HUES48 (cell line): ENCODE results near the gene RAB6B.

ENCODE experiments used
- H3K27ac ChIP-seq: one replicate; pipeline ENCODE4 v1.7.0; 2013; ENCODE audit warnings: low read depth, low read length, inconsistent platforms
- H3K27me3 ChIP-seq: 2 replicates; pipeline ENCODE4 v1.6.1; 2013; ENCODE audit warnings: mild to moderate bottlenecking, low read length; ENCODE audit not compliant: control insufficient read depth, insufficient read depth
- H3K36me3 ChIP-seq: 2 replicates; pipeline ENCODE4 v1.6.1; 2013; ENCODE audit warnings: low read length; ENCODE audit not compliant: control insufficient read depth, insufficient read depth
- H3K4me1 ChIP-seq: 2 replicates; pipeline ENCODE4 v1.6.1; 2013; ENCODE audit warnings: mild to moderate bottlenecking, low read length; ENCODE audit not compliant: control insufficient read depth, insufficient read depth
- H3K4me3 ChIP-seq: 2 replicates; pipeline ENCODE4 v1.5.1; 2013; ENCODE audit warnings: mild to moderate bottlenecking, low read depth, low read length
- H3K9ac ChIP-seq: 2 replicates; pipeline ENCODE4 v1.6.1; 2013; ENCODE audit warnings: mild to moderate bottlenecking, low read depth, low read length, moderate library complexity
- H3K9me3 ChIP-seq: 2 replicates; pipeline ENCODE4 v1.6.1; 2013; ENCODE audit warnings: low read length; ENCODE audit not compliant: control insufficient read depth, insufficient read depth

The RAB6B gene

GRCh38 chr3:133928136-133928893, 32.6 kb upstream of the RAB6B start:
- H3K36me3 ChIP-seq = no peaks in the 10 kb centered on the region
- no peak overlapping the region for H3K4me3 ChIP-seq
- H3K27ac ChIP-seq = no peak overlapping the region
- peaks cover 12% of the 10 kb centered on the region for H3K27me3 ChIP-seq
- H3K9ac ChIP-seq = no peak overlapping the region
- no peaks in the 10 kb centered on the region for H3K9me3 ChIP-seq
- peaks cover 14% of the 10 kb centered on the region for H3K4me1 ChIP-seq

DNA sequence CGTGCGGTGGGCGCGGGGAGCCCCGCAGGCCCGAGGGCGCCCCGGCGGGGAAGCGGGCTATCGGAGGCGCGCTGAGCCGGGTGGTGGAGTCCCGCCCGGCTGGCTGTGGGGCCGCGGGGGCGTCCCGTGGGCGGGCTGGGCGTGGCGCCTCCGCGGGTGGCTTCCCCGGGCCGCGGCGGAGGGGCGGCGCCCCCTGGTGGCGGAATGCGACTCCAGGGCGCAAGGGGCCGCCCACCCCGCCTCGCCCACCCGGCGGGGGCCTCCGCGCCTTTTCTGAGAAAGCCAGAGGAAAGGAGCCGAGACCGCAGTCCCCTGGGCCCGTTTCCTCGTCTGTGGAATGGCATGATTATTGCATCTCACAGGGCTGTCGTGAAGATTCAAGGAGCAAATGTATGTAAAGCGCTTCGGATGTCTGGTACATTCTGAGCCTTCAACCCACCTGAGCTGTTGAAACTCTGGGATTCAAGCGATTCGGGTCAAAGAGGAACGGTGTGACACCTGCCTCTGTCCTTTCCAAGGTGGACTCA, 31.9 kb upstream of the RAB6B start:
- Histone ChIP-seq H3K27ac (no peak overlapping the region), H3K4me3 (peak overlapping the region; percentile 68), H3K4me1 (peaks cover 14% of the 10 kb centered on the region), H3K27me3 (peaks cover 12% of the 10 kb centered on the region), H3K9me3 (no peaks in the 10 kb centered on the region), H3K36me3 (no peaks in the 10 kb centered on the region), H3K9ac (no peak overlapping the region; the same call in 1 of the 2 replicates)

DNA sequence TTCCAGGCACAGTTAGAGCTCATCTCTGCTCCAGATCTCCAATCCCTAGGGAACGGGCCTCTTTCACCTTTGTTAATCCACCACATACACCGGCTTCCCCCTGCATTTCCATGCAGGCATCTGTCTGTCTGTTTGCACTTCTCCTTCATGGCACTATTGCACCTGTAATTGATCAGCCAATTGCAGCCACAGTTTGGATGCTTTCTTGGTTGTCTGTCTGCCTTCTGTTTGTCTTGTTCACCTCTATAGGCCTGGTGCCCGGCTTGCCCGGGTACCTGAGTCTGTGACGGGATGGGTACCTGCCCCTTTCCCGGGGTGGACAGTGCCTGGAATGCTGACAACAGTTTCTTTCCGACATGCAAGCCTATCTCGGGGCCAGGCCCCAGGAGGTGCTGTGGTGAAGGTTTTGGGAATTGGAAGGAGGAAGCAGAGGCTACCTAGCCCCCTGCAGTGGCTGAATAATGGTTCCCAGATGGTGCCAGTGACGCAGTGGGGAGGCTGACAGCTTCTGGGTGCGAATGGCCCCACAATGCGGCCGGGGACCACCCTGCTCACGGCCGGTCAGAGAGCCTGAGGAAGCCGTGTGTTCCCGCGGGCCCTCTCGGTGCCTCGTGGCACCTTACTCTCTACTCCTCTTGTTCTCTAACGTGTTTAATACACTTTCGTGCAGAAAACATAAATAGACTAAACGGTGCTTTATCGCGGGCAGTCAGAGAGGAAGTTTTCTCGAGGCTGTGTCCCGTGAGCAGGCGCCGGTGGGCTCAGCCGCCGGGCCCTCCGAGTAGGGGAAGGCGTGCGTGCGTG, 31.3 kb upstream of the RAB6B start:
- peaks cover 12% of the 10 kb centered on the region for H3K27me3 ChIP-seq
- no peak overlapping the region for H3K27ac ChIP-seq
- H3K4me3 ChIP-seq = peak overlapping the region; percentile 68
- H3K4me1 ChIP-seq = peaks cover 14% of the 10 kb centered on the region
- no peaks in the 10 kb centered on the region for H3K36me3 ChIP-seq
- H3K9ac ChIP-seq = no peak overlapping the region; the same call in 1 of the 2 replicates
- no peaks in the 10 kb centered on the region for H3K9me3 ChIP-seq

DNA sequence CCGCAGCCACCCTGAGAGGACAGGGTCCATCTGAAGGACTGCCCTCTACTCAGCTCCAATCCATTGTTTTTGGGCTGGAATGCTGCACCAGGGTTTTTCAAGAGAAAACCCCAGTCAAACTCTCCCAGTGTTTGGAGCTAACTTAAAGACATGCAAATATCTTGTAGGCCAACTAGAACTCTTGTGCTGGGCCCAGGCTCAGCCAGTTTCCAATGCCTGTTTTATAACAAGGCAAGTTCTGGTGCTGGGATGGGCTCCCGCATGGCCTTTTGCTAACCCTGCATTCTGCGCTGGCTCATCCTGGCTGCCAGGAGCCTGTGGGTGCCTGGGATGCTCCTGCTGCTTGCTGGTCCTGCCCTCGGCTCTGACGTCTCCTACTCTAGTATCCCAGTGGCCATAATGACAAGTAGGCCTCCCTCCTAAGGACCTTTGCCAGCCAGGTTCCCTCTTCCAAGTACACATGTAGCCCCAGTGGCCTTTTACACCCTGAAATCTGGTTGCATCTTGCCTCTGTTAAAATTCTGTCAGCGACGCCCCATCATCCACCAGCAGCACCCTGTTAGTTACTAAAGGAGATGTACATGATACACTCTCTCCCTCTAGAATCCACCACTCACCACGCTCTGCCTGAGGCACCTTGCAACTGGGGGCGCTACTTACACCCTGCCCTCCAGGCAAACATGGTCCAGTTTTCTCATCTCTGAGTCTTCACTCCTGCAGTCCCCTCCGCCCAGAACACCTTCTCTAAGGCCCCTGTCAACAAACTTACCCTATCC, 30.5 kb upstream of the RAB6B start:
- Histone ChIP-seq H3K27me3 (peaks cover 12% of the 10 kb centered on the region), H3K9ac (no peak overlapping the region), H3K9me3 (no peaks in the 10 kb centered on the region), H3K4me1 (peaks cover 14% of the 10 kb centered on the region), H3K27ac (no peak overlapping the region), H3K4me3 (no peak overlapping the region), H3K36me3 (no peaks in the 10 kb centered on the region)

GRCh38 chr3:133924041-133924440, 28.4 kb upstream of the RAB6B start:
- H3K4me1 ChIP-seq = peaks cover 14% of the 10 kb centered on the region
- no peak overlapping the region for H3K27ac ChIP-seq
- H3K9ac ChIP-seq = no peak overlapping the region
- H3K36me3 ChIP-seq = no peaks in the 10 kb centered on the region
- no peaks in the 10 kb centered on the region for H3K9me3 ChIP-seq
- H3K27me3 ChIP-seq = peaks cover 12% of the 10 kb centered on the region
- no peak overlapping the region for H3K4me3 ChIP-seq

- no peak overlapping the region for H3K4me3 ChIP-seq
- no peak overlapping the region for H3K9ac ChIP-seq
- H3K27ac ChIP-seq = no peak overlapping the region
- peaks cover 3% of the 10 kb centered on the region; the same call in 1 of the 2 replicates for H3K4me1 ChIP-seq
- no peaks in the 10 kb centered on the region for H3K9me3 ChIP-seq
- no peaks in the 10 kb centered on the region for H3K36me3 ChIP-seq
- H3K27me3 ChIP-seq = no peaks in the 10 kb centered on the region
Measured at GRCh38 chr3:133921592-133921991, 25.9 kb upstream of the RAB6B start.

DNA sequence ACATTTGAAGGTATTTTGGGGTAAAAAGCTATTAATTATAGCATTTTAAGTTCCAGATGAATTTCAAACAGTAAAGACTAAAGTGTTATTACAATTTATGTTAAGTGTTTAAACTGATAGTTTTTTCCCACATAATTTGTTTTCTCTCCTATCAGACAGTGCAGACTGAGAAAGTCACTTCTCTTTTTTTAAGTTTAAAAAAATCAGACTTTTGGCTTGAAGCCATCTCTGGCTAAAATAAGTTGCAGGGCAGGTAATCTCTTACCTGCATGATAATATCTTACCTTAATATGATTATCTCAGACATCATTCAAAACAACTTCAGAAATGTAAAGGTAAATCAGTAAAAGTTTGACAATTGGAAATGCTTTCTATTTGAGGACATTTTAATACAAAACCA, 21.5 kb upstream of the RAB6B start:
- no peaks in the 10 kb centered on the region for H3K4me1 ChIP-seq
- H3K27me3 ChIP-seq = no peaks in the 10 kb centered on the region
- no peak overlapping the region for H3K9ac ChIP-seq
- no peaks in the 10 kb centered on the region for H3K36me3 ChIP-seq
- no peak overlapping the region for H3K4me3 ChIP-seq
- no peak overlapping the region for H3K27ac ChIP-seq
- no peaks in the 10 kb centered on the region for H3K9me3 ChIP-seq

- no peak overlapping the region for H3K9ac ChIP-seq
- H3K27ac ChIP-seq = no peak overlapping the region
- H3K36me3 ChIP-seq = no peaks in the 10 kb centered on the region
- H3K4me3 ChIP-seq = no peak overlapping the region
- H3K9me3 ChIP-seq = no peaks in the 10 kb centered on the region
- no peaks in the 10 kb centered on the region for H3K4me1 ChIP-seq
- no peaks in the 10 kb centered on the region for H3K27me3 ChIP-seq
Measured at GRCh38 chr3:133915685-133916658, 20.3 kb upstream of the RAB6B start.

GRCh38 chr3:133914839-133915600, 19.3 kb upstream of the RAB6B start:
- Histone ChIP-seq H3K27ac (no peak overlapping the region), H3K4me1 (no peaks in the 10 kb centered on the region), H3K9me3 (no peaks in the 10 kb centered on the region), H3K9ac (no peak overlapping the region), H3K36me3 (no peaks in the 10 kb centered on the region), H3K27me3 (no peaks in the 10 kb centered on the region), H3K4me3 (no peak overlapping the region)
